AG20443 (cell line): Measurements from ENCODE around the gene NLRC3.

ENCODE experiments used
- DNase-seq: peaks from one replicate; pipeline ENCODE4 v3.0.0; 2012; ENCODE audit warnings: low spot score, mixed read lengths

NLRC3 gene

GRCh38 chr16:3597226-3597625 is 20.0 kb upstream of the NLRC3 start:
- DNase-seq = no peak

GRCh38 chr16:3596101-3596861 is 19.1 kb upstream of the NLRC3 start:
- DNase-seq = no peak

- DNase-seq = no peak
Observed at GRCh38 chr16:3595521-3596021, 18.4 kb upstream of the NLRC3 start.

GRCh38 chr16:3595110-3595486 is 17.9 kb upstream of the NLRC3 start:
- no peak for DNase-seq

GRCh38 chr16:3594316-3595109 is 17.3 kb upstream of the NLRC3 start:
- peak; percentile 11 for DNase-seq

- no peak for DNase-seq
Observed at GRCh38 chr16:3592559-3592958, 15.4 kb upstream of the NLRC3 start.

- no peak for DNase-seq
Observed at GRCh38 chr16:3591991-3592390, 14.8 kb upstream of the NLRC3 start.

GRCh38 chr16:3591436-3591803 is 14.2 kb upstream of the NLRC3 start:
- DNase-seq = no peak

GRCh38 chr16:3590736-3591435 is 13.7 kb upstream of the NLRC3 start:
- no peak for DNase-seq

GRCh38 chr16:3589991-3590701 is 12.9 kb upstream of the NLRC3 start:
- no peak for DNase-seq

GRCh38 chr16:3589441-3589921 is 12.3 kb upstream of the NLRC3 start:
- no peak for DNase-seq

- no peak for DNase-seq
Observed at GRCh38 chr16:3589001-3589400, 11.8 kb upstream of the NLRC3 start.

GRCh38 chr16:3587547-3588110 is 10.4 kb upstream of the NLRC3 start:
- no peak for DNase-seq

GRCh38 chr16:3584412-3584811 is 7.2 kb upstream of the NLRC3 start:
- DNase-seq = no peak

- no peak for DNase-seq
Observed at GRCh38 chr16:3583303-3584038, 6.3 kb upstream of the NLRC3 start.

GRCh38 chr16:3582276-3583165 is 5.3 kb upstream of the NLRC3 start:
- no peak for DNase-seq

- DNase-seq = no peak
Observed at GRCh38 chr16:3581392-3581791, 4.2 kb upstream of the NLRC3 start.

GRCh38 chr16:3580686-3581085 is 3.5 kb upstream of the NLRC3 start:
- peak; percentile 67 for DNase-seq

GRCh38 chr16:3580251-3580651 is 3.0 kb upstream of the NLRC3 start:
- DNase-seq = no peak

- DNase-seq = no peak
Observed at GRCh38 chr16:3579776-3580175, 2.6 kb upstream of the NLRC3 start.
